ENCODE measurements around the gene EML5.

Gene EML5

GRCh38 chr14:88706425-88706824 is 86.3 kb downstream of the EML5 start:
- no peak for FAIRE-seq

GRCh38 chr14:88698651-88699050 is 94.1 kb downstream of the EML5 start:
- no peak for FAIRE-seq

- FAIRE-seq: no peak
These were observed 96.9 kb downstream of the EML5 start for GRCh38 chr14:88695870-88696269.

GRCh38 chr14:88688386-88688785 is 104.4 kb downstream of the EML5 start:
- FAIRE-seq: no peak

- FAIRE-seq: no peak
These were observed 109.6 kb downstream of the EML5 start for GRCh38 chr14:88683119-88683518.

GRCh38 chr14:88682495-88683114 is 110.1 kb downstream of the EML5 start:
- FAIRE-seq: no peak

- FAIRE-seq: no peak
These were observed 110.8 kb downstream of the EML5 start for GRCh38 chr14:88681755-88682494.

GRCh38 chr14:88669346-88669745 is 123.4 kb downstream of the EML5 start:
- FAIRE-seq: no peak

GRCh38 chr14:88668448-88669116 is 124.2 kb downstream of the EML5 start:
- no peak for FAIRE-seq

- FAIRE-seq: peak; percentile 49
These were observed 125.0 kb downstream of the EML5 start for GRCh38 chr14:88667555-88668273.

- no peak for FAIRE-seq
These were observed 132.7 kb downstream of the EML5 start for GRCh38 chr14:88660056-88660455.

GRCh38 chr14:88639221-88639620 is 153.5 kb downstream of the EML5 start:
- FAIRE-seq: no peak

- FAIRE-seq: no peak
These were observed 160.2 kb downstream of the EML5 start for GRCh38 chr14:88632512-88632911.

- FAIRE-seq: no peak
These were observed 161.7 kb downstream of the EML5 start for GRCh38 chr14:88631091-88631490.

- no peak for FAIRE-seq
These were observed 162.2 kb downstream of the EML5 start for GRCh38 chr14:88630565-88630964.

- peak; percentile 52 for FAIRE-seq
These were observed 164.3 kb downstream of the EML5 start for GRCh38 chr14:88628462-88628861.

GRCh38 chr14:88628033-88628432 is 164.7 kb downstream of the EML5 start:
- no peak for FAIRE-seq

- FAIRE-seq: no peak
These were observed 167.1 kb downstream of the EML5 start for GRCh38 chr14:88625671-88626070.

GRCh38 chr14:88621100-88621499 is 171.7 kb downstream of the EML5 start:
- FAIRE-seq: no peak

GRCh38 chr14:88618476-88618875 is 174.3 kb downstream of the EML5 start:
- FAIRE-seq: no peak

- FAIRE-seq: no peak
These were observed 175.3 kb downstream of the EML5 start for GRCh38 chr14:88617479-88617878.

GRCh38 chr14:88616697-88617096 is 176.1 kb downstream of the EML5 start:
- FAIRE-seq: no peak

GRCh38 chr14:88614218-88614907 is 178.4 kb downstream of the EML5 start:
- no peak for FAIRE-seq

All from A204.1 (cell line).